BLaER1 (cell line): ENCODE data around the gene SARDH.

Experiments used
- H3K27ac ChIP-seq: shearing (Covaris generic); formaldehyde crosslinking; 2 replicates; pipeline ENCODE4 v1.8.1; 2022
- H3K27me3 ChIP-seq: shearing (Covaris generic); formaldehyde crosslinking; 2 replicates; pipeline ENCODE4 v1.8.1; 2022
- H3K36me3 ChIP-seq: shearing (Covaris generic); formaldehyde crosslinking; 2 replicates; pipeline ENCODE4 v1.8.1; 2022
- H3K4me1 ChIP-seq: shearing (Covaris generic); formaldehyde crosslinking; 2 replicates; pipeline ENCODE4 v1.8.1; 2022
- H3K4me2 ChIP-seq: shearing (Covaris generic); formaldehyde crosslinking; 2 replicates; pipeline ENCODE4 v1.8.1; 2022
- H3K4me3 ChIP-seq: shearing (Covaris generic); formaldehyde crosslinking; 2 replicates; pipeline ENCODE4 v1.8.1; 2022
- H3K9ac ChIP-seq: shearing (Covaris generic); formaldehyde crosslinking; 2 replicates; pipeline ENCODE4 v1.8.1; 2022
- H3K9me3 ChIP-seq: shearing (Covaris generic); formaldehyde crosslinking; 2 replicates; pipeline ENCODE4 v1.8.1; 2022
- H4K20me1 ChIP-seq: shearing (Covaris generic); formaldehyde crosslinking; 2 replicates; pipeline ENCODE4 v1.8.1; 2022
- Cebpa-rat ChIP-seq: shearing (Covaris generic); IDR thresholded peaks from 2 replicates; pipeline ENCODE4 v1.8.1; 2022

Gene SARDH

GRCh38 chr9:133737774-133738639 is at the start of gene SARDH:
TSS of gene SARDH (minus strand) at chr9:133738352. CDS start at chr9:133734173, 4,179 bp downstream.
- H3K27ac ChIP-seq = peak within 1 kb of the TSS; percentile 41; the same call in 1 of the 2 replicates
- H3K4me3 ChIP-seq = peak within 1 kb of the TSS; percentile 55
- no peaks in the 10 kb centered on the region for H3K27me3 ChIP-seq
- H3K9me3 ChIP-seq = no peaks in the 10 kb centered on the region
- H3K4me2 ChIP-seq = peak within 1 kb of the TSS; percentile 100
- peak within 1 kb of the TSS; percentile 41; the same call in 1 of the 2 replicates for H3K9ac ChIP-seq
- peaks cover 41% of the 10 kb centered on the region for H4K20me1 ChIP-seq
- peaks cover 76% of the 10 kb centered on the region for H3K4me1 ChIP-seq
- H3K36me3 ChIP-seq = no peaks in the 10 kb centered on the region
- no peak for TF ChIP-seq Cebpa-rat

GRCh38 chr9:133787754-133788025 is 49.5 kb upstream of the SARDH start:
- no peak overlapping the region for H3K4me3 ChIP-seq
- H3K27me3 ChIP-seq = no peaks in the 10 kb centered on the region
- H3K9ac ChIP-seq = no peak overlapping the region
- H3K9me3 ChIP-seq = no peaks in the 10 kb centered on the region
- peaks cover 29% of the 10 kb centered on the region for H4K20me1 ChIP-seq
- H3K4me2 ChIP-seq = peak overlapping the region; percentile 89
- H3K4me1 ChIP-seq = peaks cover 80% of the 10 kb centered on the region
- no peak overlapping the region for H3K27ac ChIP-seq
- no peak for TF ChIP-seq Cebpa-rat
- peaks cover 37% of the 10 kb centered on the region for H3K36me3 ChIP-seq

GRCh38 chr9:133786907-133787753 is 49.0 kb upstream of the SARDH start:
- Histone ChIP-seq H3K4me1 (peaks cover 84% of the 10 kb centered on the region), H3K4me2 (peak overlapping the region; percentile 89)

GRCh38 chr9:133786371-133786753 is 48.2 kb upstream of the SARDH start:
- Histone ChIP-seq H3K9me3 (no peaks in the 10 kb centered on the region), H3K27ac (peak overlapping the region; percentile 37; the same call in 1 of the 2 replicates), H3K4me3 (peak overlapping the region; percentile 26; the same call in 1 of the 2 replicates), H3K36me3 (peaks cover 40% of the 10 kb centered on the region), H3K4me1 (peaks cover 88% of the 10 kb centered on the region), H3K4me2 (peak overlapping the region; percentile 89), H4K20me1 (peaks cover 29% of the 10 kb centered on the region), H3K27me3 (no peaks in the 10 kb centered on the region), H3K9ac (peak overlapping the region; percentile 53; the same call in 1 of the 2 replicates)
- no peak for TF ChIP-seq Cebpa-rat

More at GRCh38 chr9:133786907-133787753, 49.0 kb upstream of the SARDH start:
- Histone ChIP-seq H3K4me3 (peak overlapping the region; percentile 26; the same call in 1 of the 2 replicates), H3K27ac (peak overlapping the region; percentile 37), H3K36me3 (peaks cover 37% of the 10 kb centered on the region), H3K9me3 (no peaks in the 10 kb centered on the region), H3K27me3 (no peaks in the 10 kb centered on the region), H4K20me1 (peaks cover 29% of the 10 kb centered on the region), H3K9ac (peak overlapping the region; percentile 53; the same call in 1 of the 2 replicates)
- no peak for TF ChIP-seq Cebpa-rat

GRCh38 chr9:133785753-133786370 is 47.7 kb upstream of the SARDH start:
- H3K4me3 ChIP-seq = peak overlapping the region; percentile 26; the same call in 1 of the 2 replicates
- H3K27ac ChIP-seq = no peak overlapping the region
- H3K9me3 ChIP-seq = no peaks in the 10 kb centered on the region
- H3K27me3 ChIP-seq = no peaks in the 10 kb centered on the region
- peaks cover 26% of the 10 kb centered on the region for H4K20me1 ChIP-seq
- peaks cover 93% of the 10 kb centered on the region for H3K4me1 ChIP-seq
- peaks cover 42% of the 10 kb centered on the region for H3K36me3 ChIP-seq
- no peak overlapping the region; the same call in 1 of the 2 replicates for H3K9ac ChIP-seq
- no peak for TF ChIP-seq Cebpa-rat
- H3K4me2 ChIP-seq = peak overlapping the region; percentile 89

- Histone ChIP-seq H3K27ac (no peak overlapping the region), H4K20me1 (peaks cover 16% of the 10 kb centered on the region; the same call in 1 of the 2 replicates)
Observed at GRCh38 chr9:133784731-133785561, 46.8 kb upstream of the SARDH start.

GRCh38 chr9:133783331-133783731 is 45.2 kb upstream of the SARDH start:
- Histone ChIP-seq H3K9ac (no peak overlapping the region), H3K4me1 (peaks cover 78% of the 10 kb centered on the region), H3K9me3 (no peaks in the 10 kb centered on the region), H3K27me3 (no peaks in the 10 kb centered on the region), H3K27ac (no peak overlapping the region), H3K4me3 (no peak overlapping the region), H3K4me2 (peak overlapping the region; percentile 44), H3K36me3 (peaks cover 51% of the 10 kb centered on the region), H4K20me1 (peaks cover 9% of the 10 kb centered on the region; the same call in 1 of the 2 replicates)
- no peak for TF ChIP-seq Cebpa-rat

More at GRCh38 chr9:133784731-133785561, 46.8 kb upstream of the SARDH start:
- TF ChIP-seq Cebpa-rat = no peak
- peak overlapping the region; percentile 89; the same call in 1 of the 2 replicates for H3K4me2 ChIP-seq
- H3K36me3 ChIP-seq = peaks cover 37% of the 10 kb centered on the region
- H3K4me1 ChIP-seq = peaks cover 94% of the 10 kb centered on the region
- H3K27me3 ChIP-seq = no peaks in the 10 kb centered on the region
- H3K9ac ChIP-seq = no peak overlapping the region
- no peak overlapping the region for H3K4me3 ChIP-seq
- H3K9me3 ChIP-seq = no peaks in the 10 kb centered on the region

GRCh38 chr9:133782157-133783130 is 44.3 kb upstream of the SARDH start:
- H3K9ac ChIP-seq = no peak overlapping the region
- peak overlapping the region; percentile 44; the same call in 1 of the 2 replicates for H3K4me2 ChIP-seq
- no peak overlapping the region for H3K27ac ChIP-seq
- H3K36me3 ChIP-seq = peaks cover 59% of the 10 kb centered on the region
- peaks cover 9% of the 10 kb centered on the region; the same call in 1 of the 2 replicates for H4K20me1 ChIP-seq
- no peak for TF ChIP-seq Cebpa-rat
- no peaks in the 10 kb centered on the region for H3K27me3 ChIP-seq
- H3K4me3 ChIP-seq = no peak overlapping the region
- H3K4me1 ChIP-seq = peaks cover 76% of the 10 kb centered on the region
- H3K9me3 ChIP-seq = no peaks in the 10 kb centered on the region
